ENCODE results near the gene NTF4.
"Not testable (repeated sequence)": the region's sequence is repeated elsewhere in the genome, so short reads cannot be mapped to it uniquely, and the experiment has no call there.

NTF4 gene

DNA sequence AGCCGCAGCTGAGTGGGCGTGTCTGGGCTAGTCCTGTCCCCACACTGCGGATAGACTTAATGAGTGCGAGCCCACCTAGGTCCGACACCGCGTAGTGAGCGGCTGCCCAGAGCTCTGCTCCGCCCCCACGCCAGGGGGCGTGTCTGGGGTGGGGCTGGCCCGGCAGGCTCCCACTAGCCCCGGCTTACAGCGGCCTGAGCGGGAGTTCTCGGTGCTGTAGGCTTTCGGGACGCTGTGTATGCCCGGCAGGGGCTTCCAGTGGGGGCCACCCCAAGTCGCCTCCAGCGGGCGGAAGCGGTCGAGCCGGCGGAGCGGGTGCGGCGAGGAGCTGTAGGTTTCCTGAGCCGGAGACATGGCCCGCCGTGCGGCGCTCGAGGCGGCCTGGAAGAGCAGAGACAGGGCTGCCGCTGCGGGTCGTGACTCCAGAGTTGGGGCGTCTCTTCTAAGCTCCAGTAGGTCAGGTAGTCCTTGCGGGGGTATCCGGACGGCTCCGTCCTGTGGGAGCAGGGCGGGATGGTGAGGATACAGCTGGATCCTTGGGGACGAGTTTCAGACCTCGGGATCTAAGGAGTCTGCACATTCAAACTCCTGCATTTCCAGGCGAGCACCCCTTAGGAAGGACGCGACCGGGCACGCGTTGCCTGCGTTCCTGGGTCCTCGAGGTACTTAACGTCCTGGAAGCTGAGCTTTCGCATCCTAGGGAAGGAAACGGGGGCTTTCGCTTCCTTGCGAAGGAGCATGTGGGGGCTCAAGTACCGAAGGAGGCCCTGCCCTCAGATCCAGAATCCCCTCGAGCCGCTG, 8.3 kb downstream of the NTF4 start:
- no peak for DNase-seq

- not testable (repeated sequence) for DNase-seq
These were observed 14.1 kb downstream of the NTF4 start for GRCh38 chr19:49050376-49051033.

GRCh38 chr19:49049834-49050233, 14.8 kb downstream of the NTF4 start:
- not testable (repeated sequence) for DNase-seq

DNA sequence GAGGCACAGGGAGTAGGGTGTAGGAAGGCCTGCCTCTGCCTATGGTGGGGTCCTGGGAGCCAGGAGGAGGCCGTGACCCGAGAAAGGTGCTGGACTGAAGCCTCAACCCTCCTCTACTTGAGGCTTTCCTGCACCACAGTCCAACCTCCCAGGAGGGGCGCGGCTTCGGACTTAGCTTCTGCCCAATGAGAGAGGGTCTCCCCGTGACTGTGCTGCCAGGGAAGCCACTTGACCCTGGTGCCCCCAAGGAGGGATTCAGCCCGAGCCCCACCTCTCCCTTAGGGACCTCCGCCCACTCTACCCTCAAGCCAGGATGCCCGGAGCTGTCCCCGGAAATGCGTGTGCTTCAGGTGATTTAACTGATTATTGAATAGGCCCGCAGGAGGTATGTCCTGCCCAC, 15.6 kb downstream of the NTF4 start, which contains the start of gene CGB8:
Gene CGB8 (minus strand): TSS at position 101 of the 400 bp plus-strand sequence. CDS start 372 bp downstream, outside the sequence.
- not testable (repeated sequence) for DNase-seq

GRCh38 chr19:49043548-49043947, 21.1 kb downstream of the NTF4 start, which contains the start of gene CGB5:
TSS of gene CGB5 (plus strand) at chr19:49043848. CDS start at chr19:49044210, 362 bp downstream.
- DNase-seq, result not testable (repeated sequence)

DNA sequence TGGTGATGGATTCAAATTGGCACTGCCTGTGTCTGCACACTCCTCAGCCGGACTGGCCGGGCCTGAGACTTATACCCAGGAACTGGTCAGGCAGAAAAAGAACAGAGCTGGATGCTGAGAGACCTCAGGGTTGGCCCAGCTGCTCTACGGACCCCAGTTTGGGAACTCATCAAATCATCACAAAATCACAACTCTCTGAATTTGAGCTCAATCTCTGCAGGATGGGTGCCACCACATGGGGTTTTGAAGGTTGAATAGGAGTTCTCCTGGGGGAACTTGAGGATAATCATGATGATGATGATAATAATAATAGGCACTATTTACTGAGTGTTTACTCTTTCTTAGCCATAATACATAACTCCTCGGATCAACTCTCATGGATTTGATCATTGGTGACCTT, 22.0 kb downstream of the NTF4 start:
- DNase-seq, result not testable (repeated sequence)

- DNase-seq, result no peak
These were observed 22.4 kb downstream of the NTF4 start for GRCh38 chr19:49042177-49042576.

GRCh38 chr19:49039736-49040135, 24.9 kb downstream of the NTF4 start:
- DNase-seq, result not testable (repeated sequence)

DNA sequence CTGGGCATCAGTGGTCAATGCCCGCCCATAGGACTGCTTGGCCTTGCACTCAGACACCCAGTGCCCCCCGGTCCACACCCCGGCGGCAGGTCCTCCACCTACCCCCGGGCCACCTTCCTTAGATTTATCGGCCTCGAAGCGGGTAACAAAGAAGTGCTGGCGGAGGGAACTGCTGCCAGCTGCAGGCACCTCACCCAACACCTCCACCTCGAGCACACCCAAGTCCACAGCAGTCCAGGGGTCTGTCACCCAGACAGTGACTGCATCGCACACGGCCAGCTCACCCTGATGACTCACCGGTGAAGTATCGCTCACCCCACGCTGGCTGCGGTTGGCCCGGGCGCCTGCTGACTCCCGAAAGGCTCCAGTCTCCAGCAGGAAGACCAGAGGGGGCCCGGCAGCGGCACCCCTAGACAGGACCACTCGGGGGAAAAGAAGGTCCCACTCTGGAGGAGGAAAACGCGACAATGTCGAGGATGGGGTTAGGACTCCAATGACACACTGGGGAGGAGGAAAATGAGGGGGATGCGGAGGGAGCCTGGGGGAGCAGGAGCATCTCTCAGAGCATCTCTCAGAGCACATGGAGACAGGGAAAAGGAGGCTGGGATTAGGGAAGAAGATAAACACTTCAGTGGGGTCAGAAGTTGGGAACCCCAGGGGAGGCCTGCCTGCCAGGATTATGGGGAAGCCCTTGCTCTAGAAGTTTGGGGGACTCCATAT, 25.9 kb downstream of the NTF4 start:
- not testable (repeated sequence) for DNase-seq

DNA sequence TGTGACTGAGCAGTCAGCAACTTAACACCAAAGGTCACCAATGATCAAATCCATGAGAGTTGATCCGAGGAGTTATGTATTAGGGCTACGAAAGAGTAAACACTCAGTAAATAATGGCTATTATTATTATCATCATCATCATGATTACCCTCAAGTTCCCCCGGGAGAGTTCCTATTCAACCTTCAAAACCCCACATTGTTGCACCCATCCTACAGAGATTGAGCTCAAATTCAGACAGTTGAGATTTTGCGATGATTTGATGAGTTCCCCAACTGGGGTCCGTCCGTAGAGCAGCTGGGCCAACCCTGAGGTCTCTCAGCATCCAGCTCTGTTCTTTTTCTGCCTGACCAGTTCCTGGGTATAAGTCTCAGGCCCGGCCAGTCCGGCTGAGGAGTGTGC, 26.5 kb downstream of the NTF4 start:
- DNase-seq, result not testable (repeated sequence)

GRCh38 chr19:49036815-49037214, 27.8 kb downstream of the NTF4 start, which contains the start of gene CGB1:
TSS of gene CGB1 (minus strand) at chr19:49036895. CDS start at chr19:49036711, 184 bp downstream.
- peak; percentile 79 for DNase-seq

DNA sequence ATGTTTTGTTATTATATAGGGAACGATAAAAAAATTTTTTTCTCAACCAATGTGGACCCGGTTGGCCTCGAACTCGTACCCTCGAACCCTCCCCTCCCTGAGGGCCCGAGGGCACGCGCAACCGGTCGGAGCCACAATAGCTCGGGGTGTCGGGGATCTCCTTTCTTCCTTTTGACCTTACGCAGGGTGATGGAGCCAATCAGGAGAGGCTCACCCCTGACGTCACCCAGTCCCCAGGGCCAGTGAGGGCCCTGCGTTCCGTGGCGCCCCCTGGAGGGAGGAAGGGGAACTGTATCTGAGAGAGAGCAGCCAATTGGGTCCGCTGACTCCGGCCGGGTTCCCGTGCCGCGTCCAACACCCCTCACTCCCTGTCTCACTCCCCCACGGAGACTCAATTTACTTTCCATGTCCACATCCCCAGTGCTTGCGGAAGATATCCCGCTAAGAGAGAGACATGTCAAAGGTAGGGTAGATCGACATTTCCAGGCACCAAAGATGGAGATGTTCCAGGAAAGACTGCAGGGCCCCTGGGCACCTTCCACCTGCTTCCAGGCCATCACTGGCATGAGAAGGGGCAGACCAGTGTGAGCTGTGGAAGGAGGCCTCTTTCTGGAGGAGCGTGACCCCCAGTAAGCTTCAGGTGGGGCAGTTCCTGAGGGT, 32.8 kb downstream of the NTF4 start, which contains the start of gene CGB2:
Gene CGB2 (plus strand): TSS at position 249 of the 660 bp plus-strand sequence. CDS start 206 bp downstream, at position 455.
- peak; percentile 90 for DNase-seq

DNA sequence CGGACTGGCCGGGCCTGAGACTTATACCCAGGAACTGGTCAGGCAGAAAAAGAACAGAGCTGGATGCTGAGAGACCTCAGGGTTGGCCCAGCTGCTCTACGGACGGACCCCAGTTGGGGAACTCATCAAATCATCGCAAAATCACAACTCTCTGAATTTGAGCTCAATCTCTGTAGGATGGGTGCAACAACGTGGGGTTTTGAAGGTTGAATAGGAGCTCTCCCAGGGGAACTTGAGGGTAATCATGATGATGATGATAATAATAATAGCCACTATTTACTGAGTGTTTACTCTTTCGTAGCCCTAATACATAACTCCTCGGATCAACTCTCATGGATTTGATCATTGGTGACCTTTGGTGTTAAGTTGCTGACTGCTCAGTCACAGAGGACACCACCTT, 34.3 kb downstream of the NTF4 start:
- DNase-seq, result not testable (repeated sequence)

DNA sequence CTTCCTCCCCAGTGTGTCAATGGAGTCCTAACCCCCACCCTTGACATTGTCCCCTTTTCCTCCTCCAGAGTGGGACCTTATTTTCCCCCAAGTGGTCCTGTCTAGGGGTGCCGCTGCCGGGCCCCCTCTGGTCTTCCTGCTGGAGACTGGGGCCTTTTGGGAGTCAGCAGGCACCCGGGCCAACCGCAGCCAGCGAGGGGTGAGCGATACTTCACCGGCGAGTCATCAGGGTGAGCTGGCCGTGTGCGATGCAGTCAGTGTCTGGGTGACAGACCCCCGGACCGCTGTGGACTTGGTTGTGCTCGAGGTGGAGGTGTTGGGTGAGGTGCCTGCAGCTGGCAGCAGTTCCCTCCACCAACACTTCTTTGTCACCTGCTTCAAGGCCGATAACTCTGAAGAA, 34.9 kb downstream of the NTF4 start:
- not testable (repeated sequence) for DNase-seq

DNA sequence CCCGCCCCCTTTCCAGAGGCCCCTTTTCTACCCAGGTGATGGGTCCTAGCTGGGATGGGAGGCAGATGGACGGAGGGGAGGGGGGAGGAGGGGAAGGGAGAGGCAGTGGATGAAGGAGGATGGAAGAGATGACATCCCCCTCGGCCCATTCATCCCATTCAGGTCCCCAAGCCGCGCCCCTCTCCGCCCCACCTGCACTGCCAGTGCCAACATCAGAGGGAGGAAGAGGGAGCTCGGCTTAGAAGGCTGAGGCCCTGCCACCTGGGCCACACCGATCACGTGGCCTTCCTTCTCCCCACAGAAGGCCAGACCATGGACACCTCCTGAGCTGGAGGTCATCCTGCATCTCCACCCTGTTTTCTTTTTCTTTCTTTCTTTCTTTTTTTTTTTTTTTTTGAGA, 35.9 kb downstream of the NTF4 start:
- DNase-seq, result not testable (repeated sequence)

GRCh38 chr19:49025599-49025998, 39.0 kb downstream of the NTF4 start:
- DNase-seq, result not testable (repeated sequence)

- DNase-seq, result not testable (repeated sequence)
These were observed 39.5 kb downstream of the NTF4 start for GRCh38 chr19:49025088-49025487.

- DNase-seq, result not testable (repeated sequence)
These were observed 40.4 kb downstream of the NTF4 start, which contains the start of gene CGB3 for GRCh38 chr19:49024233-49024632. TSS of gene CGB3 (minus strand) at chr19:49024333. CDS start at chr19:49023971, 362 bp downstream.

GRCh38 chr19:49022116-49022515, 42.5 kb downstream of the NTF4 start:
- no peak for DNase-seq

DNA sequence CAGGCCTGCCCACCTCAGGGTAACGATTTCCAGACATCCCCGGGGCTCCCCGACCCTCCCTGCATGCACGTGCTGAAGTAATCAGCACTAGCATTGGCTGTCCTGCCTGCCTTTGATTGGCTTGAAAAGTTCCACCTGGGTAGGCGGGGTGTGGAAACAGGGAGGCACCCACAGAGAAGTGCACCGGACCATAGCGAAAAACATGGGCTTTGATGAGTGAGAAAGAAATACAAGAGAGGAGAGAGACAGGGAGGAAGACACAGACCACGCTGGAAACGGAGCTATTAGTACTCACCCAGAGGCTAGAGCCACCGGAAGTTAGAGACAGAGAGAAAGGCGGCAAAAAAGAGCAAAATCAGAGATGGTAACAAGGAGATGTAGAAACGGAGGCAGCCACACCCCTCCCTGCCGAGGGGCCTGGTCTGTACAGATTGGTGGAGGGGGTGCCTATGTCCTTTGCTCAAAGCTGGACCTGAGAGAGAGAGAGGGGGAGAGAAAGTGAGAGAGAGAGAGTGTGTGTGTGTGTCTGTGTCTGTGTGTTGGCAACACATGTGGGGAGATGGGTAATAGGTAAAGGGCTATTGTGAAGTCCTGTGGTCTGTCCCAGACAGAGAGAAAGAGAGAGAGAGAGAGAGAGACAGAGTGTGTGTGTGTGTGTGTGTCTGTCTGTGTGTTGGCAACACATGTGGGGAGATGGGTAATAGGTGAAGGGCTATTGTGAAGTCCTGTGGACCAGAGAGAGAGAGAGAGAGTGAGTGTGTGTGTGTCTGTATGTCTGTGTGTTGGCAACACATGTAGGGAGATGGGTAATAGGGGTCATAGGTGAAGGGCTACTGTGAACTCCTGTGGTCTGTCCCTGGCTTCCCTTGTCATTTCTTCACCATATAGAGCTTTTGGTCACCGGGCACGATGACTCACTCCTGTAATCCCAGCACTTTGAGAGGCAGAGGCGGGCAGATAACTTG, 43.4 kb downstream of the NTF4 start:
- DNase-seq, result no peak

DNA sequence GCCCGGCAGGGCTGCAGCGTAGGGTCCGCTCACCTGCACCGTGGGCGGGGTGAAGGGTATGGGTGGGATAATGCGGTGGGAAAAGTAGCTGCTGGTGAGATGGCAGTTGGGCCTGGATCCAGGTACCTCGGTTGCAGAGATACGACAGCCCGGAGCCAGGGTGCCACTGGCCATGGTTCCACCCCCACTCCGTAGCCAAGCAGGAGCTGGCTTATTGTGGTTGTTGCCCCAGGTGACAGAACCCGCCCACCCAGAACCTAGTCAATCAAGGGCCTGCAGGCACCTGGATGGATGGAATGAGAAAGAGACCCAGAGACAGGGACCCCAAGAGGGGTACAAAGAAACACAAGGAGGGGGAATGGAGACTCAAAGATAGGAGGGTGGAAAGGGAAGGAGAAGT, 44.3 kb downstream of the NTF4 start:
- no peak for DNase-seq
